ENCODE data around the gene PWWP2B.

The PWWP2B gene

DNA sequence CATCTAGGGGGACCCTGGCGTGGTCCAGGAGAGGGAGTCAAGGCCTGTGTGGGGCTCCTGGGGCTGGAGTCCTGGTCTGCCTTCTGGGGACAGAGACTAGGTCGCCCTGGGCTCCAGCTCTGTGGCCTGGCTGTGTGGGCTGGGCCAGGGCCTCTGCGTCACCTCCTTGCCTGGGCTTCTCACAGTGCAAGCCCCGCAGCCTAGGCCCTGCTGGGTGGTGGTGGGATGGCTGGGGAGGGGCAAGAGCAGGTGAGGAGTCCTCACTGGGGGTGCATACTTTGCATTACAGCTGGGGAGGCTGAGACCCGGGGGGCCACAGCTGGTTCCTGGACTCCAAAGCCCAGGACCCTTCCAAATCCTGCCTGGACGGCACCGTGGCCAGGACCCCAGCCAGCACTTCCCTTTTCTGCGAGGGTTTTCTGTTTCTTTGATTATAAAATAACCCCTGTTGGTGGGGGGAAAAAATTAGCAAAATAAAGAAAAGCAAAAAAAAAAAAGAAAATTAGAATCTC, 23.5 kb downstream of the PWWP2B start:
- no peak for DNase-seq

DNA sequence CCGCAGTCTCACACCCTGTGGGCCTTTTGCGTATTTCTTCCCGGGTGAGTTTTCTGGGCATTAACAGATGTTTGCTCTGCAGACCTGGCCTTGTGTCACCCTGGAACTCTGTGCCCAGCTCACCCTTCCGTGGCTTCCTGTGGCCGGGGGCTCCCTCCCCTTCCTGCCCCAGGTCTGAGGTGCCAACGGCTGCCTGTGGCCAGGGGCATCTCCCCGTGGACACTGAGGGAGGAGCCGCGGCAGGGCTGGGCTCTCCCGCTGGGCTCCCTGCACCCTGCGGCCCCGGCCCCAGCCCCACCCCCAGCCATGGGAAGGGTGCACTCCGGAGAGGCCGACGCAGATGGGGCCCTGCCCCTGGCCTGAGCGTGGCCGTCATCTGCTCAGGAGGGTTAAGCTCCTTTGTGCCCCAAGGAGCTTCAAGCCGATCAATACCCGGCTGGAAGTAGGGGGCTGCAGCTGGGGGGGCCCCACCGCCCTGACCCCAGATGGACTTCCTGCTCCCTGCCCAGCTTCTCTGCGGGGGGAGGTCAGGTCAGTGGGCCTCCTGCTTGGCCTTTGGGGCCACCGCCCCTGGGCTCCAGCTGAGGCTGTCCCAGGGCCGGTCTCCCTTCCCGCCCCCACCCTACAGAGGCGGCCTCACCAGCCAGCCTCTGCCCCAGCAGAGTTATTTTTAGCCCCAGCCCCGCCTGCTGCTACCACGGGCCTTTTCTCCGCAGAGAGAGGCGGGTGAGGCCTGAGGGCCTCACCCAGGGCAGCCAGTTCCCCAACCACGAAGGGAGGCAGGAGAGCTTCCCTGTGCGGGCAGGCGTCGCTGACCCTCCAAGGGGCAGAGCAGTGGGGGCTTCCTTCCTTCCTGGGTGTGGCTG, 24.2 kb downstream of the PWWP2B start:
- peak; percentile 20 for DNase-seq

DNA sequence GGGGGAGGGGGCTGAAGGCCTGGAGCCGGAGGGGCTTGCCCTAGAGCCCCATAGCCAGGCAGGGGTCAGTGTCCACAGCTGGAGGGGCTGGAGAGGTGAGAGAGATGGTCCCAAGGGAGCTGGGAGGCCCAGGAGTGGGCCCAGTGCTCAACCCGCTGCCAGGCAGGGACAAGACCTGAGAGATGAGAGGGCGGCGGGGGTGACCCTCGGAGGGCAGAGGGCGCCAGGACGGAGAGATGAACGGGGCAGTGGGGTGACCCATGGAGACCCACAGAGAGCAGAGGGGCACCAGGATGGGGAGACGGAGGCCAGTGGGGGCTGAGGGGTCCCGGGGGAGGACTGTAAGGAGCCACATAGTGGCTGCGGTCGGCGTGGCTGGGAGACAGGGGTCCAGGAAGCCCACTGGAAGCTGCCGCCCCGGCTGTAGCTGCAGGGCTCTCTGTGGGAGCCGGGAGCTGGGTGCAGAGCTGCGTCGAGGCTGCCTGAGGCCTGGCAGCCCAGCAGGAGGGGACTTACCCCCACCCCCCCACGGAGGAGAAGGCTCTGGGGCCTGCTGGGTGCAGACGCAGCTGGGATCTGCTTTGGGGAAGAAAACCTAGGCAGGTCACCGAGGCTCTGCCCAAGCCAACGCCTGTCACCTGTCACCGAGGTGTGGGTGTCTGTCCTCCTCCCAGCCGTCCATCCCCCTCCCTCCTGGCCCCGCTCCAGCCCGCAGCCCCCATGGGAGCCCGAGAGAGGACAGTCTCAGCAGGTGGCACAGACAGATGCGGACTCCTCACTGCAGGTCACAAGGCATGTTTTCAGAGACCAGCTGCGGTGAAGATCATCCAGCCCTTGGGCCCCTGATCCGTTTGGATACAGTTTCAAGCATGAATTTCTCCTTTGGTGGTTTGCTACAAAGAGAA, 25.1 kb downstream of the PWWP2B start:
- DNase-seq = no peak

DNA sequence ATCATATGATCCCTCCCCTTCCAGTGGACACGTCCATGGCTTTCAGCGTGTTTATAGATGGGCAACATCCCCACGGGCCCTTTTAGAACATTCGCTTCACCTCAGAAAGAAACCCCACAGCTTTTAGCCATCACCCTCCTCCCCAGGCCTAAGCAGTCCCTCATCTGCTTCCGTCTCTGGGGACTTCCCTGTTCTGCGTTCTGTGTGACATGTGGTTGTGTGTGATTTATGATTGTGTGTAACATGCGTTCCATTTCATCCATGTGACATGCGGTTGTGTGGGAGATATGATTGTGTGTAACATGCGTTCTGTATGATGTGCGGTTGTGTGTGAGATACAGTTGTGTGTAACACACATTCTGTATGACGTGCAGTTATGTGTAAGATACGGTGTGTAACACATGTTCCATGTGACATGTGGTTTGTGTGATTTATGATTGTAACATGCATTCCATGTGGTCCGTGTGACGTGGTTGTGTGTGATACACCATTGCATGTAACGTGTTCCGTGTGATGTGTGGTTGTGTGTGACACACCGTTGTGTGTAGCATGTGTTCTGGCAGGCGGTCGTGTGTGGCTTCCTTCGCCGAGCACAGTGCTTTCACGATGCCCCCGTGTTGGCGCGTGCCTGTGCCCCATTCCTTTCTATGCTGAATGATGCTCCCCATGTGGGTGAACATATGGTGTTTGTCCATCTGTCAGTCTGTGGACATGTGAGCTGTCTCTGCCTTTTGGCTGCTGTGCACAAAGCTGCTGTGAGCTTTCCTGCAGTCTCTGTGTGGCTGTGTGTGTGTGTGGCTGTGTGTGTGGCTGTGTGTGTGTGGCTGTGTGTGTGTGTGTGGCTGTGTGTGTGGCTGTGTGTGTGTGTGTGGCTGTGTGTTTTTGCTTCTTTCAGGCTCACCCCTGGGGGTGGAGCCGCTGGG, 26.2 kb downstream of the PWWP2B start:
- no peak for DNase-seq

DNA sequence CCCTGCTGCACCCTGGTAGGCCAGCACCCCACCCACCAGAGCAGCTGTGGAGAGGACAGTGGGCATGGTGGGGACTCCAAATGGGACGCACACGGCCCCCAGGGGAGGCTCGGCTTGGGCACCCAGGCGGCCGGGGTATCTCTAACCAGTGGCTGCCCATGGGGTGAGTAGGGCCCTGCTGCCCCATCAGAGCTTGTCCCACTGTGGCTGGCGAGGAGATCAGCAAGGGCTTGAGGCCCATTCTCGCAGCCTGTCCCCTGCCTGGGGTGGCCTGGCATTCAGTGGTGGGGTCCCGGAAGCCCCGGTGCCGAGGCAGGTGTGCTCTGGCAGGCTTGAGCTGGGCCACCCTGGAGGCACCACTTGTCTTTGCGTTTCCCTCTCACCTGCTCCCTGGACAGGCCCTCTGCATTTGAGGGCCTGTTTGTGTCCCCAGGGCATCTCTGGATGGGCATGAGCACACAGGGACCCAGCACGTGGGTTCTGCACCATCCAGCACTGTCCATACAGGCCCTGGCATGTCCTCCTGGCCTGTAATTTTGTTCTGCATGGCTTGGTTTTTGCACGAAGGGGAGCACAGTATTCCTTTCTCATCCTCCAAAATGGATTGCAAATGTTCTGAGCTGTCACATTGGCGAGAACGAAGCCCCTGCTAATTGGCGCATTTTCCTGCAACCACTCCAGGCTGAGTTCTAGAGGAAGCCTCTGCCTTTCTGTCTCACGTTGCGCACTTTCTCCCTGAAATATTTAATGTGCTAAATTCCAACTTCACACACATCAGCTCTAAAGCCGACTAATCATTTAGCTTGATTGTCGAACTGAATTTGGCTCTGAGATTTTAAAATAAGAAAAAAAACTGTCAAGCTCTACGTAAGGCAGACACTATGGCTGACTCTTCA, 27.2 kb downstream of the PWWP2B start:
- no peak for DNase-seq

DNA sequence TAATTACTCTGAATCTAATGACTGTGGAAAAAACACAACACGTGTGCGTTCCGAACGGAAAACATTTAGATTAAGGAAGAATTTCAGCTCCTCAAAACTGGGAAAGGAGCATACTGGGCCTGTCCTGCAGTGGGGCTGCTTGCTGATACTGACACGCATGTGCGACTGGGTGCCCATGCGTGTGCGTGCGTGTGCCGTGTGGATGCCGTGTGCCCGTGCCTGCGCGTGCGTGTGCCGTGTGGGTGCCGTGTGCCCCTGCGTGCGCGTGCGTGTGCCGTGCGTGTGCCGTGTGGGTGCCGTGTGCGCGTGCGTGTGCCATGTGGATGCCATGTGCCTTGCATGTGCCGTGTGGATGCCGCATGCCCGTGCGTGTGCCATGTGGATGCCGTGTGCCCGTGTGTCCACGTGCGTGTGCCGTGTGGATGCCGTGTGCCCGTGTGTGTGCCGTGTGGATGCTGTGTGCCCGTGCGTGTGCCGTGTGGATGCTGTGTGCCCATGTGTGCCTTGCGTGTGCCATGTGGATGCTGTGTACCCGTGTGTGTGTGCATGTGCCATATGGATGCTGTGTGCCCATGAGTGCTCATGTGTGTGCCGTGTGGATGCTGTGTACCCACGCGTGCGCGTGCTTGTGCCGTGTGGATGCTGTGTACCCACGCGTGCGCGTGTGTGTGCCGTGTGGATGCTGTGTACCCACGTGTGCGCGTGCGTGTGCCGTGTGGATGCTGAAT, 28.2 kb downstream of the PWWP2B start:
- no peak for DNase-seq

DNA sequence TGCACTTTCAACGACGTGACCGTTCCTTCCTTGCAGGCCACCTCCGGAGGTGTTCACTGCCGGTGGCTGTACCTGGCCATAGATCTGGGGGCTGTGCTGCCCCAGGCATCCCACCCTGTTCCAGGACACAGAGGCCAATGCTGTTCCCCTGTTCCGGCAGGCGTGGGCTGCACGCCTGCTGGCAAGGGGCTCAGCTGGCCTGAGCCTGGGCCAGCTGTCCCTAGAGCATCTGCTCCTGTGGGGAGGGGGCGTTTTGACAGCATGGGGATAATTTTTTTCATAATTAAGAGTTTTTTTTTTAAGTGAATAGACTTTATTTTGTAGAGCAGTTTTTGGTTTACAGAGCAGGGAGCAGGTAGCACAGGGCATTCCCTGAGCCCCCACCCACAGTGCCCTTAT, 28.8 kb downstream of the PWWP2B start:
- DNase-seq = no peak

DNA sequence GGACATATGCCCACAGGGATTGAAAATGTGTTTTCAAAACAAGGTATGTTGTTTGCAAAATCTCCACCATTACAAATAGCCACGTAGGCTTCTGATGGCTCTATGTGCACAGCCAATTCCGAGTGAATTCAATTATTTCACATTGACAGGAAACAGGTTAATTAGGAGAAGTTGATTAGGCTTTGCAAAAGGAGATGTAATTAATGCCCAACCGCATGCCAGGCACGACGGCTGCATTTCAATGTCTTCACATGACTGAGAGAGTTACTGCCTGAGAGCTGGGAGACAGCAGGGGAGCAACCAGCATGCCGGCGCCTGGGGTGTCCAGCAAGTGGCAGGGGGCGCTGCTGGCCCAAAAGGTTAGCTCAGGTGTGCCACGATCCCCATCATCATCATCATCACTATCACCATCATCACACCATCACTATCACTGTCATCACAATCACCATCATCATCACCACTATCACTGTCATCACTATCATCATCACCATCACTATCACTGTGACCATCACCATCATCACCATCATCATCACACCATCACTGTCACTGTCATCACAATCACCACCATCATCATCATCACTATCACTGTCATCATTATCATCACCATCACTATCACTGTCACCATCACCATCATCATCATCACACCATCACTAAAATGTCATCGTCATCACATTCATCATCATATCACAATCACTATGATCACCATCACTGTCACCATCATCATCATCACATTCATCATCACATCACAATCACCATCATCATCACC, 30.2 kb downstream of the PWWP2B start:
- DNase-seq = no peak

DNA sequence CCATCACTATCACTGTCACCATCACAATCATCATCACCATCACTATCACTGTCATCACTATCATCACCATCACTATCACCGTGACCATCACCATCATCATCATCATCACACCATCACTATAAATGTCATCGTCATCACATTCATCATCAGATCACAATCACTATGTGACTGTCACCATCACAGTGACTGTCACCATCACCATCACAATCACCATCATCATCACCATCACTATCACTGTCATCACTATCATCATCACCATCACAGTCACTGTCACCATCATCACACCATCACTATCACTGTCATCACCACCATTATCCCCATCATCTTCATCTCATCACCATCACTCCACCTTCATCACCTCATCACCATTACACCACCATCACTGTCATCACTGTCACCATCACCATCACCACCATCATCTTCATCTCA, 31.0 kb downstream of the PWWP2B start:
- DNase-seq = no peak

DNA sequence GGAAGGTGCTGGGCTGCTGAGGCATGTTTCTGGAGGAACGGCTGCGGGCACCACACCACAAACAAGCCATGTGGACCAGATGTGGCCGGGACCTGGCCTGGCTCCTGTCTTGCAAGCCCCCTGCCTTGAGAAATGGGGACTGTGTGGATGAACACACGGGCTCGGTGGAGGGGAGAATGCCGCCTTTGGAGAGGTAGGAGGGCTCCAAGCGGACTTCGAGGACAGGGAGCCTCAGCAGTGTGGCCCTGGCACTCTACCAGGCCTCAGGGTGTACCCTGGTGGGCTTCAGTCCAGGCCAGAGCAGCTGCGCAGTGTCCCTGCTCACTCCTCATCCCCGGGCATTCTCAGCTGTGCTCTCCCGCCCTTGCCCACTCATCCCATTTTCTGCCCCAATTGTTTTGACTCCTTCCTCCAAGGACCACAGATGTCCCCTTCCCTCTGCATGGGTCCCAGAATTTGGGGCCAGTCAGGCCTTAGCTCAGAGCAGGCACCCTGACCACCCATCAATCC, 31.5 kb downstream of the PWWP2B start:
- no peak for DNase-seq

DNA sequence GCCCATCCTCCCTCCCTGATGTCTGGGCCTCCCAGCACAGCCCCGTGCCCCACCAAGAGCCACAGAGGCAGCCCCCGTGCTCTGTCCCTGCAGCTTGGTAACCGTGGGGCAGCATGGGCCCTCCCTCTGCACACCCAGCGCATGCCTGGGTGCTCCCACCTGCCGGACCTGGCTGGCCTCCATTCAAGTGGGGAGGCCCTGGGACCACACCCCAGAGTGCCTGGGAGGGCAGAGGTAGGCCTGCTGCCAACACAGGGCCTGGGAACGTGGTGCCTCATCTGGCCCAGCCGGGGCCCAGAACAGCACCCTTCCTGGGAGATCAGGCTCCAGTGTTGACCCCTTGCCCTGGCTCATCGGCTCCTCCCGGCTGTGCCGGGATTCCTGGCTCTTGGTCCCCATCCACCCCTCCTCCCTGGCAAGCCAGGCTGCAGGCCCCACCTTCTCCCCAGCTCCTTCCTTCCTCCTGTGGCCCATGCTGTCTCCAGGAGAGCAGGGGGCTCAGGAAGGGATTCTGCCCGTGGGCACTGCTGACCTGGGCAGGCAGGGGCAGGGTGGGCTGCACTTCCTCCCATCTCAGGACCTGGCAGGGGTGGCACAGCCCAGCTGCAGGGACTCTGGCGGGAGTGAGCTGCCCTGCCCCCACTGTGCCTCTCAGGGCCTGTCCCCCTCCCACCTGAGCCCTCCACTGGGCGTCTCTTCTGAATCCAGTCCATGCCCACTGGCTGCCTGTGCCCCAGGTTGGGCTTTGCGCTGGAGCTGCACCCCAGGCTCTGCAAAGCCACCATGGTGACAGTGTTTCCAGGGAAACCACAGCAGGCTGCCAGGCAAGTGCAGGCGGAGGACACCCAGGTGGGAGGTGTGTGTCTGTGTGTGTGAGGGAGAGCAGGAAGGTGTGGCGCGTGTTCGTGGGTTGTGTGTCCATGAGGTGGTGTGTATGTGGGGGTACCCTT, 32.6 kb downstream of the PWWP2B start:
- no peak for DNase-seq

DNA sequence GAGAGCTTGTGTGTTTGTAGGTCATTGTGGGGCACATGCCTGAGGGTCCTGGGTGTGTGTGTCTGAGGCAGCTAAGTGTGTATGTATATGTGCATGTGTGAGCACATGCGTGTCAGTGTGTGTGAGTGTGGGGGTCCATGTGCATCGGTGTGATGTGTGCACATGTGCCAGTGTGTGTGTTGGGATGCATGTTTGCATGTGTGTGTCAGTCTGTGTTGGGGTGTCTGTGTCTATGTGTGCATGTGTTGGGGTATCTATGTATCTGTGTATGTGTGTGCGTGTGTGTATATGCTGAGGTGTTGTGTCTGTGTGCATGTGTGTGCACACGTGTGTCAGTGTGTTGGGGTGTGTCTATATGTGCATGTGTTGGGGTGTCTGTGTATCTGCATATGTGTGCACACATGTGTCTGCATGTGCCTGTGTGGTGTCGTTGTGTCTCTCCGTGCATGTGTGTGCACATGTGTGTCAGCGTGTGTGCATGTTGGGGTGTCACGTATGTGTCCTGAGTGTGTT, 33.3 kb downstream of the PWWP2B start:
- no peak for DNase-seq

DNA sequence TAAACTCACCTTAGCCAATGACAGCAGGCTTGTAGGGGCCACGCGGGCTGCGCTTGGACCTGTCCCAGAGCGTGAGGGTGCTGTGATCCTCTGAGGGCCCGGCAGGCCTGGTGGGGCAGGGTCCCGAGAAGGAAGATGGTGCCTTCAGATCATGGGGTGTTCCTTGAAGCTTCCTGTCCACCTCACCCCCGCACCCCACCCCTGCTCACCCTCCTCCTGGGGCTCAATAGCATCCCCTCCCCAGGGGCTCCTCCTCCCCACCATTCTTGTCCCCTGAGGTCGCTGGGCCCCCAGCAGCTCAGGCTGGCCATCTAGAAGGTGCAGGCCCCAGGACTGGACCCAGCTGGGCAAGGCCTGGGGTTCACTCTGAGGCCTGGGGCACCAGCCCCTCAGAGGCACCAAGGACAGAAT, 33.9 kb downstream of the PWWP2B start:
- DNase-seq = no peak

DNA sequence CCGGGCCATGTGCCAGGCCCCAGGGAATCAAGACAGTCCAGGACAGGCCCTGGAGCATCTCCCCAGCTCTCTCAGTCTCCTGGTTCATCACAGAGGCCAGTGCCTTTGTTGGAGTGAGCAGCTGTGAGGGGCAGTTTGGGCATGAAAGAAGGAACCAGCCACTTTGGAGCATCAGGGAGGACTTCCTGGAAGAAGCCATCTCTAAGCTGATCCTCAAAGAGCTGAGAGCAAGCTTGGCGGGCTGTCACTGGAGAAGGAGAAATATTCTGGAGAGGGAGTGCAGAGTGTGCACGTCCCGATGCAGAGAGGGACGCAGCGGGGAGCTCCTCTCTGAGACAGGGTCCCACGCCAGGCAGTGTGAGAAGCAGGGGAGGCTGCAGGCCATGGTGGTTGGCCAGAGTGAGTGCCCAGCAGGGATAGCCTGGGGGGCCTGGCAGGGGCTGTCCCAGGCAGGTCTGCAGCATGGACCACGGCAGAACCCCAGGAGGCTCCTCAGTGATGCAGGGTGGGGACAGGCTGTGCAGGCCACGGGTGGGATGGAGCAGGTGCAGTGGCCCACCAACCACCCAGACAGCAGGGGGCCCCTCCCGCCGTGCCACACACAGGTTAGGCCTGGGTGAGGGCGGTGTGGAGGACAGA, 34.7 kb downstream of the PWWP2B start:
- no peak for DNase-seq

DNA sequence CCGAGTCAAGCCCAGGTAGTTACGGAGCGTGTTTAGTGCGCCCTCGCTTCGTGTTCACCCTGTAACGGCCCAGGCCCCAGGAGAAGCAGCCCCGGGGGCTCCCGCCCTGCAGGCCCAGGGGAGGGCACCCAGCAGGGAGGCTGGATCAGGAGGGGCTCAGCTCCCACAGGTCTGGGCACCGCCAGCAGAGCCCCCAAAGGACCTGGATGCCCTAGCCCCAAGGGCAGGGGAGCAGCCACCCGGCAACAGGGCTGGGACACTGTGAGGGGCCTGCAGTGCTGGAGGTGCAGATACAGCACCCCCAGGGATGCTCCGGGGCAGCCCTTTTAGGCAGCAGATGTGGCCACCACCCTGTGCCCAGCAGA, 35.2 kb downstream of the PWWP2B start:
- DNase-seq = no peak

DNA sequence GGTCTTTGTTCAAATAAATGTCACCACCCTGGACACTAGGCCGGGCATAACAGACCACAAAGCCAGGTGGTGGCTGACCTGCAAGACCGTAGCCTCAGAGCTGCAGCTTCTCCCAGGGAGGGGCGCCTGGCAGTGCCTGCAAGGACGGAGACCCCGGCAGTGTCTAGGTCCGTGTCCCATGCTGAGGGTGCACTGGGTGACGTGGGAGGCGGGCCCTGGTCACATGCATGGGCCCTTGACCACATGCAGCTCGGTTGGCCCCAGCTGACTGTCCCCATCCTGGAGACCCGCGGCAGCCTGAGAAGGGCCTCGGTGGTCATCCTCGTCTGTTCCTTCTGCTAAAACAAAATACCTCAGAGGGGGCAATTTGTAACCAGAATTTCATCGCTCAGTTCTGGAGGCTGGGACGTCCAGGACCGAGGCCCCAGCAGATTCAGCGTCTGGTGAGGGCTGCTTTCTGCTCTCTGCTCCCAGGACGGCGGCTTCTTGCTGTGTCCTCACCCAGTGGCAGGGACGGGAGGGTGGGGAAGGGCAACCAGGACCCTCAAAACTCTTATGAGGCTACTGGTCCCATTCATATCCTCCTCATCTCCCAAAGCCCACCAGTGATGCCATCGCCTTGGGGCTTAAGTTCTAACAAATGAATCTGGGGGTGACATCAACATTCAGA, 36.8 kb downstream of the PWWP2B start:
- DNase-seq = no peak

DNA sequence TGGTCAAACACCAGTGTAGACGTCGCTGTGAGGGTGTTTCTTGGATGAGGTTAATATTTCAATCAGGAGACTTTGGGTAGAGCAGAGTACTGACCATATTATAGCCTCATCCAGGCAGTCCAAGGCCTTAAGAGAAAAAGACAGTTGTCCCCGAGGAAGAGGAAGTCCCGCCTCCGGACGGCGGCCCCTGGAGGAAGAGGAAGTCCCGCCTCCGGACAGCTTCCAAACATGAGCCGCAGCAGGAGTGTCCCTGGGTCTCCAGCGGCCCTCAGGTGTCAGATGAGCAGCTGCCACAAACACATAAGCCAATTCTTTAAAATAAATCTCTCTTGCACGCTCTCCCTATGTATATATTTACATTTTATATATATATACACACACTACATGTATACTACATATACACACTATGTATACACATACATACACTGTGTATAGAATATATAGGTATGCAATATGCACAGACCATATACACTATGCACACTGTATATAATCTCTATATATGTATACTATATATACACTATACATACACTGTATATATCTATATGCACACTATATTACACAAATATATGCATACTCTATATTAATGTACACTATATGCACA, 37.5 kb downstream of the PWWP2B start:
- peak; percentile 59 for DNase-seq
